Measurements from ENCODE around the gene KRT33A. TPM values are rescaled to one million over a fixed set of nuclear protein-coding genes. Genes with fewer than 3 reads are reported as not detected.

KRT33A gene
- total RNA-seq, 1 donor from 2014 or later, result not detected

- no peak for TF ChIP-seq CTCF (IDR thresholded peaks at IDR 0.05; ENCODE audit: borderline replicate concordance)
- Histone ChIP-seq H3K27me3 (ENCODE audit: low read depth) (peaks cover 55% of the 10 kb centered on the region), H3K36me3 (no peaks in the 10 kb centered on the region), H3K27ac (replicated peaks) (no peak overlapping the region), H3K4me3 (no peak overlapping the region), H3K4me1 (no peaks in the 10 kb centered on the region), H3K9me3 (replicated peaks) (no peaks in the 10 kb centered on the region)
- intact Hi-C loops (cut with micrococcal nuclease), result no loop called here
- no peak for DNase-seq
These were observed 24.2 kb downstream of the KRT33A start for GRCh38 chr17:41326173-41327145.

- Histone ChIP-seq H3K27me3 (ENCODE audit: low read depth) (peaks cover 46% of the 10 kb centered on the region), H3K4me3 (no peak overlapping the region), H3K9me3 (replicated peaks) (peaks cover 2% of the 10 kb centered on the region), H3K27ac (replicated peaks) (no peak overlapping the region), H3K4me1 (no peaks in the 10 kb centered on the region), H3K36me3 (no peaks in the 10 kb centered on the region)
- TF ChIP-seq CTCF (IDR thresholded peaks at IDR 0.05; ENCODE audit: borderline replicate concordance), result no peak
- intact Hi-C loops (cut with micrococcal nuclease), result no loop called here
- DNase-seq, result no peak
These were observed 25.0 kb downstream of the KRT33A start for GRCh38 chr17:41325611-41326010.

- intact Hi-C loops (cut with micrococcal nuclease), result no loop called here
- H3K4me3 ChIP-seq, result no peak overlapping the region
- peaks cover 42% of the 10 kb centered on the region for H3K27me3 ChIP-seq (ENCODE audit: low read depth)
- DNase-seq, result no peak
- H3K9me3 ChIP-seq (replicated peaks), result peaks cover 7% of the 10 kb centered on the region
- H3K4me1 ChIP-seq, result no peaks in the 10 kb centered on the region
- no peak overlapping the region for H3K27ac ChIP-seq (replicated peaks)
- no peaks in the 10 kb centered on the region for H3K36me3 ChIP-seq
- TF ChIP-seq CTCF (IDR thresholded peaks at IDR 0.05; ENCODE audit: borderline replicate concordance), result no peak
These were observed 25.5 kb downstream of the KRT33A start for GRCh38 chr17:41325126-41325525.

GRCh38 chr17:41324180-41325075 is 26.2 kb downstream of the KRT33A start:
- Histone ChIP-seq H3K4me1 (no peaks in the 10 kb centered on the region), H3K36me3 (no peaks in the 10 kb centered on the region), H3K9me3 (replicated peaks) (peaks cover 14% of the 10 kb centered on the region), H3K27ac (replicated peaks) (no peak overlapping the region), H3K27me3 (ENCODE audit: low read depth) (peaks cover 41% of the 10 kb centered on the region), H3K4me3 (no peak overlapping the region)
- no peak for DNase-seq
- TF ChIP-seq CTCF (IDR thresholded peaks at IDR 0.05; ENCODE audit: borderline replicate concordance), result no peak
- intact Hi-C loops (cut with micrococcal nuclease), result no loop called here

Data from left ventricle myocardium inferior (tissue), 1 donor.